ENCODE data around the gene CDC45. TPM values are rescaled to one million over a fixed set of nuclear protein-coding genes. Genes with fewer than 3 reads are reported as not detected.

The CDC45 gene
- polyA plus RNA-seq, 1 donor (not counting 4 experiments of a cell fraction or from before 2014, with no cell fraction given) = 22.7 TPM

DNA sequence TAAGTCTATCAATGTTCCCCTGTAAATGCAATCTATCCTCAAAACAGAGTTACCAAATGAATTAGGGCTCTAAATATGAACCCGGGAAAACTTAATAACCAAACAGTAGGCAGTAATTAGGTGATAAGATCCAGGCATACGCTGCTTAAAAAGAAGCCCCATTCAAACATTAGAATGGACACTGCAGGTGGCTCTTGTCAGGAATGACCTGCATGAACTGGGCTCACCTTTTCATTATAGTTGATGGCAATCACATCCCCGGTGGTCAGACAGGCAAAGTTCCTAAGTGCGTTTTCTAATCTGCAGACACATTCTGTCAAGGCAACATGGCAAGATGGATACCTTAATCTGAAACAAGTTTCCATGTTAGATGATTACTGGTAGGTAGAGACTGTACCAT is 14.7 kb upstream of the CDC45 start:
- Histone ChIP-seq H3K9me3 (ENCODE audit: control insufficient read depth, low read depth, low read length) (no peaks in the 10 kb centered on the region), H3K4me3 (ENCODE audit: control insufficient read depth in 2 of 3, extremely low read depth in 1 of 3, insufficient read depth in 2 of 3, low read depth in 1 of 3, low read length in 3 of 3) (no peak overlapping the region), H3K9ac (ENCODE audit: control insufficient read depth, extremely low read depth, insufficient read depth, low read length) (no peak overlapping the region), H3K27me3 (ENCODE audit: control insufficient read depth, extremely low read depth, insufficient read depth, low read length) (no peaks in the 10 kb centered on the region), H3K36me3 (ENCODE audit: control insufficient read depth in 2 of 2, extremely low read depth in 1 of 2, insufficient read depth in 2 of 2, low read length in 2 of 2) (peaks cover 50 to 51% of the 10 kb centered on the region in 2 experiments), H3K27ac (ENCODE audit: control insufficient read depth, insufficient read depth, low read length) (no peak overlapping the region), H3K4me1 (ENCODE audit: control insufficient read depth, extremely low read depth, insufficient read depth, low read length) (no peaks in the 10 kb centered on the region), H4K20me1 (ENCODE audit: control insufficient read depth, extremely low read depth, insufficient read depth, low read length) (no peaks in the 10 kb centered on the region), H3K4me2 (ENCODE audit: control insufficient read depth, extremely low read depth, insufficient read depth, low read depth, low read length) (no peak overlapping the region), H3K79me2 (ENCODE audit: control insufficient read depth, insufficient read depth, low read length) (no peaks in the 10 kb centered on the region), H2AFZ (ENCODE audit: control insufficient read depth, low read length) (no peak overlapping the region), H3K9me1 (ENCODE audit: control insufficient read depth, extremely low read depth, insufficient read depth, low read length) (no peaks in the 10 kb centered on the region)
- TF ChIP-seq, protein P1, sequence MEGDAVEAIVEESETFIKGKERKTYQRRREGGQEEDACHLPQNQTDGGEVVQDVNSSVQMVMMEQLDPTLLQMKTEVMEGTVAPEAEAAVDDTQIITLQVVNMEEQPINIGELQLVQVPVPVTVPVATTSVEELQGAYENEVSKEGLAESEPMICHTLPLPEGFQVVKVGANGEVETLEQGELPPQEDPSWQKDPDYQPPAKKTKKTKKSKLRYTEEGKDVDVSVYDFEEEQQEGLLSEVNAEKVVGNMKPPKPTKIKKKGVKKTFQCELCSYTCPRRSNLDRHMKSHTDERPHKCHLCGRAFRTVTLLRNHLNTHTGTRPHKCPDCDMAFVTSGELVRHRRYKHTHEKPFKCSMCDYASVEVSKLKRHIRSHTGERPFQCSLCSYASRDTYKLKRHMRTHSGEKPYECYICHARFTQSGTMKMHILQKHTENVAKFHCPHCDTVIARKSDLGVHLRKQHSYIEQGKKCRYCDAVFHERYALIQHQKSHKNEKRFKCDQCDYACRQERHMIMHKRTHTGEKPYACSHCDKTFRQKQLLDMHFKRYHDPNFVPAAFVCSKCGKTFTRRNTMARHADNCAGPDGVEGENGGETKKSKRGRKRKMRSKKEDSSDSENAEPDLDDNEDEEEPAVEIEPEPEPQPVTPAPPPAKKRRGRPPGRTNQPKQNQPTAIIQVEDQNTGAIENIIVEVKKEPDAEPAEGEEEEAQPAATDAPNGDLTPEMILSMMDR (optimal IDR thresholded peaks at IDR 0.05 in 1 of 3, IDR thresholded peaks at IDR 0.05 in 1 of 3, conservative IDR thresholded peaks at IDR 0.05 in 1 of 3; ENCODE audit: extremely low read depth in 1 of 3, insufficient read depth in 2 of 3, low read length in 3 of 3) = no peak
- TF ChIP-seq EZH2 (IDR thresholded peaks at IDR 0.05; ENCODE audit: low read length) = no peak
- DNase-seq (ENCODE audit: low read depth, low spot score) (no peak), FAIRE-seq (no peak)
- dilution Hi-C loops (cut with MboI; ENCODE audit: extremely low pct_ligation_motif_present, low sequenced_read_pairs) = loop anchor here (10.0 kb wide), 1 partner anchor 60 kb away; the partner anchor contains the start of gene CLDN5

DNA sequence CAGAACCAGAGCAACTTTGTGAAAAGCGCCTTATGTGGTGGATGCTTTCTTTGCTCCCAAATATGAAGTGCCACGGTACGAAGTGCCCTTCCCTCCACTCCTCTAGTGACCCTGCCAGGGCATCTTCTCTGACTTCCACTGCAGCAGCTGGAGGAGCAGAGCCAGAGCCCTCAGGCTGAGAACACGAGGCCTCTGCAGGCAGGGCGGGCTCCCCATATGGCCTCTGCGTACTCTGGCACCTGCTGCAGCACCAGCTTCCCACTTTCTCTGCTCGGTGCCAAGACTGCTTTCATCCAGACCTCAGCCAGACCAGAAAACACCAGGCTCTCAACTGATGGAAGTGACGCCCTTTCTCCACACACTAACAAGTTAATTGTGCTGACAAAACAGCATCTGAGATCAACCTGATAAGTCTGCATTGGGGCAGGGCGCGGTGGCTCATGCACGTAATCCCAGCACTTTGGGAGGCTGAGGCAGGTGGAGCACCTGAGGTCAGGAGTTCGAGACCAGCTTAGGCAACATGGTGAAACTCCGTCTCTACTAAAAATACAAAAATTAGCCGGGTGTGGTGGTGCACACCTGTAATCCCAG is 13.5 kb upstream of the CDC45 start:
- no peak overlapping the region for H3K27ac ChIP-seq (ENCODE audit: control insufficient read depth, insufficient read depth, low read length)
- no peak overlapping the region for H2AFZ ChIP-seq (ENCODE audit: control insufficient read depth, low read length)
- H3K36me3 ChIP-seq (ENCODE audit: control insufficient read depth in 2 of 2, extremely low read depth in 1 of 2, insufficient read depth in 2 of 2, low read length in 2 of 2) = peaks cover 54 to 56% of the 10 kb centered on the region in 2 experiments
- FAIRE-seq (no peak), DNase-seq (ENCODE audit: low read depth, low spot score) (no peak)
- no peaks in the 10 kb centered on the region for H3K9me3 ChIP-seq (ENCODE audit: control insufficient read depth, low read depth, low read length)
- no peak overlapping the region for H3K4me2 ChIP-seq (ENCODE audit: control insufficient read depth, extremely low read depth, insufficient read depth, low read depth, low read length)
- H3K79me2 ChIP-seq (ENCODE audit: control insufficient read depth, insufficient read depth, low read length) = peaks cover 2% of the 10 kb centered on the region
- H4K20me1 ChIP-seq (ENCODE audit: control insufficient read depth, extremely low read depth, insufficient read depth, low read length) = no peaks in the 10 kb centered on the region
- no peaks in the 10 kb centered on the region for H3K27me3 ChIP-seq (ENCODE audit: control insufficient read depth, extremely low read depth, insufficient read depth, low read length)
- dilution Hi-C loops (cut with MboI; ENCODE audit: extremely low pct_ligation_motif_present, low sequenced_read_pairs) = loop anchor here (10.0 kb wide), 1 partner anchor 59 kb away; the partner anchor contains the start of gene CLDN5
- H3K4me1 ChIP-seq (ENCODE audit: control insufficient read depth, extremely low read depth, insufficient read depth, low read length) = no peaks in the 10 kb centered on the region
- no peak overlapping the region for H3K9ac ChIP-seq (ENCODE audit: control insufficient read depth, extremely low read depth, insufficient read depth, low read length)
- no peaks in the 10 kb centered on the region for H3K9me1 ChIP-seq (ENCODE audit: control insufficient read depth, extremely low read depth, insufficient read depth, low read length)
- no peak overlapping the region for H3K4me3 ChIP-seq (ENCODE audit: control insufficient read depth in 2 of 3, extremely low read depth in 1 of 3, insufficient read depth in 2 of 3, low read depth in 1 of 3, low read length in 3 of 3)
- TF ChIP-seq EZH2 (IDR thresholded peaks at IDR 0.05; ENCODE audit: low read length) = no peak
- TF ChIP-seq, protein P1 (optimal IDR thresholded peaks at IDR 0.05 in 1 of 3, IDR thresholded peaks at IDR 0.05 in 1 of 3, conservative IDR thresholded peaks at IDR 0.05 in 1 of 3; ENCODE audit: extremely low read depth in 1 of 3, insufficient read depth in 2 of 3, low read length in 3 of 3) = no peak
